ENCODE data around the gene ACADVL. TPM values are rescaled to one million over a fixed set of nuclear protein-coding genes. Genes with fewer than 3 reads are reported as not detected.
"Not testable (repeated sequence)": the region's sequence is repeated elsewhere in the genome, so short reads cannot be mapped to it uniquely, and the experiment has no call there.

ACADVL gene
- total RNA-seq, 1 experiment from 2014 or later: 349 TPM

- DNase-seq (ENCODE audit: low spot score): peak; percentile 63
Measured at GRCh38 chr17:7235693-7236665, 16.2 kb downstream of the ACADVL start.

DNA sequence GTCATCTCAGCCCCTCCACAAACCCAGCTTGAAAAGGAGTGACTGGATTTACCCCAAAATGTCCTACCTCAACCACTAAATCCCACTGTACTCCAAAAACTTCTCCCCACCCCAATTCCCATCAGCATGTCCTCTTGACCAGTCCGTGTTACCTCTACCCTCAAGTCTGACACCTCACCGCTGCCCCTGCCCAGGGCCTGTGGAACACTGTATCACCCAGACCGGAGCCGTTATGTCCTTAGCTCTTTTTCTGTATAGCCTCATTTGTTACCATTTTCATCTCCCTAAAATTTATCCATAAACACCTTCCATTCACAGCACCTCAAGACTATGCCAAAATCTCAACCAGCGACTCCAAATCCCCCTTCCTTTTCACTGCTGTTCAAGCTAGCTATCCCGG, 17.1 kb downstream of the ACADVL start:
- DNase-seq (ENCODE audit: low spot score): no peak

- no peak for DNase-seq (ENCODE audit: low spot score)
Measured at GRCh38 chr17:7237266-7237760, 17.6 kb downstream of the ACADVL start.

- DNase-seq (ENCODE audit: low spot score): peak; percentile 54
Measured at GRCh38 chr17:7237761-7238419, 18.2 kb downstream of the ACADVL start.

DNA sequence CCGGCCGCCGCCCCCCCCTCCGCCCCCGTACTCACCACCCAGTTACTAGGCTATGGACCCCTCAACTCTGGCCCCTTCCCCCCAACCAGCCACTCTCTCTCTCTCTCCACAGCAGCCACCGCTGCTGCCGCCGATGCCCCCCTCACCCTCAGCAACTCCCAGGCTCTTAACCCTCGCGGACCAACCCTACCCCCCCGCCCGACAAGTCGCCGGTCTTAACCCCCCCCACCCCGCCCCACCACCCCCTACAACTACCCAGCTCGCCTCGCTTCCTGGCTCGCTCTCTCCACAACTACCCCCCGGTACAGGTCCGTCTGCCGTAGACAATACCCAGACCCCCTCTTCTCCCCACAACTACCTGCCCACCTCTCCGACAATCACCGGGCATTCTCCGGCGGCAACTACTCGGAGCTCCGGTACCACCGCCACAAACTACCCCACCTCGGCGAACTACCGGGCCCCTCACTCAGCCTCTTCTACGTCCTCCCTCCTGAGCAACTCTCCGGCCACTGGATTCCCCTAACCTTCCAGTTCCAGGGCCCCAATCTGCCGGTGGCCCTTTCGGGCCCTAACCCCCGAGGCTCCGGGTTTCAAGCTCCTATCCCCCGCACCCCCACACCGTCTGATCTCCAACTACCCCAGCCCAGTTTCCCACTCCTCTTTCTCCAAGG, 18.8 kb downstream of the ACADVL start:
- DNase-seq (ENCODE audit: low spot score): no peak

GRCh38 chr17:7239091-7240027, 19.6 kb downstream of the ACADVL start, which contains the start of gene PHF23:
Gene PHF23 (minus strand): TSS chr17:7239457. CDS start chr17:7239279, 178 bp downstream.
- DNase-seq (ENCODE audit: low spot score): peak; percentile 100

DNA sequence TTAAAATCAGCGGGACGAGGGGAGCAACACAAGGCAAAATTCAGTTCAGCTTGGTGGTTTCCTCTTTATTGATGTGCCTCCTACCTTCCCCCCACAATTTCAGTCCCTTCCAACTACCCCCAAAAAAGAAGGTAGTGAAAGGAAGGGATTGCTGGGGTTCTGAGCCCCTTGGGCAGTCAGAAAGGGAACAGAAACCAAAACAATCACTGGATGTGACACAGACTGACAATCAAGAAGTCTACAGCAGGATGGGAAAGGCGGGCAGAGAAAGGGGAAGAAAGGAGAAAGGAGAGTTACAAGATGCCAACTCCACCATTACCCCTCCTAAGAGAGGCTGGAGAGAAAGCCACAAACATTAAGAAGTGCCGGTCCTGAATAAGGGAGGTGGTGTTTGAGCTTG, 20.6 kb downstream of the ACADVL start:
- no peak for DNase-seq (ENCODE audit: low spot score)

- no peak for DNase-seq (ENCODE audit: low spot score)
Measured at GRCh38 chr17:7241090-7241733, 21.5 kb downstream of the ACADVL start.

- DNase-seq (ENCODE audit: low spot score): peak; percentile 92
Measured at GRCh38 chr17:7241783-7242716, 22.3 kb downstream of the ACADVL start, which contains the start of gene GABARAP. Gene GABARAP (minus strand): TSS chr17:7242449. CDS start chr17:7242330, 119 bp downstream.

- DNase-seq (ENCODE audit: low spot score): peak; percentile 86
Measured at GRCh38 chr17:7242717-7243452, 23.1 kb downstream of the ACADVL start.

GRCh38 chr17:7243453-7243729, 23.7 kb downstream of the ACADVL start:
- DNase-seq (ENCODE audit: low spot score): no peak

DNA sequence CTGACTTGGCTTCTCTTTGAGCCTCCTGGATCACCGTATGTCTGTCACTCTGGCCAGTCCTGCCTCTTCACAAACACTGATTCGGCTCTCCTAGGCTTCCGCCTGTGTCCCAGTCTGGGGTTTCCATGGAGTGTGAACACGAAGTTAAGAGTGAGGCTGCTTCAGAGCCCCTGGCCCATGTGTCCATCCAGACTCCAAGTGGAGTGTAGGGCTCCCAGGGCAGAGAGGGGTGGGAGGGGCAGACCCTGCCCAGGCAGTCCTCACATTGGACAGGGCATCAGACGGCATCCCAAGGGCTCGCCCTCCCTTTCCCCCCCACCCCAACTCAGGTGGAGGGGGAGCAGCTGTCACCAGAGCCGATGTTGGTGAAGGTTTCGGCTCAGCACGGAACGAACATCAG, 24.1 kb downstream of the ACADVL start:
- not testable (repeated sequence) for DNase-seq (ENCODE audit: low spot score)

DNA sequence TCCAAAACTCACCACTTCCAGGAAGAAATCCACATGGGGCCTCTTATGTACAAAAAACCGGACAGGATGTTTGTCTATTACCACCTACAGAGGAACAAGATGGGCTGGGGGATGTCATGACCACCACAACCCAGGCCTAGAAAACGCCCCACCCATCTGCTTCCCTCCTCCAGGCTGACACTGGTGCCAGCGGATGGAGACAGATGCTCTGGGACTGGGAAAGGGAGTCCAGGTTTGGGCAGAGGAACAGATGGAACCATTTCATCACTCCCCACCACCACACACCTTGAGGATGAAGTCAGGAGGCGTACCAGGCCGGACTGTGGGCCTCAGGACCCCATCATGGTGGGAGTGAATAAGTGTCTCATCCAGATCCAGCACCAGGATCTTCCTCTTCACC, 27.0 kb downstream of the ACADVL start:
- no peak for DNase-seq (ENCODE audit: low spot score)

DNA sequence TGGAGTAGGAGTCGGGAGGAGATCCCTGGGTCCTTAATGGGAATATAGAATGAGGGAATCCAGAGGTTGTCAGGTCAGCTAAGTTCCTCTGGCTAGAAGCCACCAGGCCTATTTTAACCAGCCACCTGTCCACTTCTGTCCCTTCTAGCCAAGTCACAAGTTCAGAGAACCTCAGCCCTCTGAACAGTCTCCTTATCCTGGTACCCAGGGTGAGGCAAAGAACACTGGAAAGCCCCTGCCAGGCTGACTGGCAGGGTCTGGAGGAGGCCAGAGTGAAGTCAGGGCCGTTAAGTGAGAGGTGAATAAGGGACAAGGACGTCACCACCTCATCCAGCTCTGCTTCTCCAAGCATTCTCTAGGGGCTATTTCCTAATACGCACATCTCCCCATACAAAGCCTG, 29.1 kb downstream of the ACADVL start:
- DNase-seq (ENCODE audit: low spot score): no peak

GRCh38 chr17:7249214-7249613, 29.5 kb downstream of the ACADVL start:
- no peak for DNase-seq (ENCODE audit: low spot score)

DNA sequence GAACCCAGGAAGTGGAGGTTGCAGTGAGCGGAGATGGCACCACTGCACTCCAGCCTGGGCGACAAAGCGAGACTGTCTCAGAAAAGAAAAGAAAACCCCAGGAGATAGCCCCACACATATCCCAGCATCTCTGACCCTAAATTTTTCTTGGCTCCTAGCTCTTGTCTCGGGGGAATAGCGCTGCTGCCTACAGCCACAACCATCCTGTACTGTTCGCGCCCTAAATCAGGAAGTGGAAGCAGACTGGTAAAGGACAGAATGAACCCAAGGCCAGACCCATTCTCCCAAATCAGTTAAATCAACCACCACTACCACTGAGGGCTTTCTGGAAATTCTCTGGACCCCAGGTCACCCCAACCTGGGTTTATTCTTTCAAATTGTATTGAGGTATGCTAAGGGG, 30.1 kb downstream of the ACADVL start:
- DNase-seq (ENCODE audit: low spot score): no peak

- no peak for DNase-seq (ENCODE audit: low spot score)
Measured at GRCh38 chr17:7250695-7251627, 31.2 kb downstream of the ACADVL start.

All from A172 (cell line).